HepG2 (cell line): ENCODE results near the gene ARID3C. TPM values are rescaled to one million over a fixed set of nuclear protein-coding genes. Genes with fewer than 3 reads are reported as not detected.

Experiments used
- CEBPB ChIP-seq: IDR thresholded peaks from 2 replicates; pipeline ENCODE4 v1.6.1; 2011; ENCODE audit warnings: low read depth, low read length, improper control_type of control experiment, borderline replicate concordance
- HOXA3 ChIP-seq: sonication (generic); formaldehyde crosslinking; IDR thresholded peaks from 2 replicates; pipeline ENCODE4 v1.5.0; 2020; ENCODE audit warnings: missing genetic modification reagents
- KDM5A ChIP-seq: fragments of 200-600 bp; sonication (generic); IDR thresholded peaks from 2 replicates; pipeline ENCODE4 v1.7.0; 2018; ENCODE audit warnings: antibody characterized with exemption, mild to moderate bottlenecking, low read length, borderline replicate concordance
- KDM6A ChIP-seq: IDR thresholded peaks from 2 replicates; pipeline ENCODE4 v1.6.1; 2016; ENCODE audit warnings: low read depth
- LCORL ChIP-seq, 2 experiments: fragments of 450-650 bp in 1 of 2; sonication (generic) in 1 of 2; formaldehyde crosslinking in 1 of 2; IDR thresholded peaks; 2 replicates each; pipeline versions ENCODE4 v1.5.0 to v1.6.1; 2017 to 2020; ENCODE audit warnings: antibody characterized with exemption in 1 of 2, missing genetic modification reagents in 1 of 2
- MYNN ChIP-seq: sonication (generic); formaldehyde crosslinking; IDR thresholded peaks from 2 replicates; pipeline ENCODE4 v1.4.0; 2020; ENCODE audit warnings: mild to moderate bottlenecking, low read depth, missing genetic modification reagents
- STAT6 ChIP-seq: sonication (generic); formaldehyde crosslinking; IDR thresholded peaks from 2 replicates; pipeline ENCODE4 v1.4.0; 2020; ENCODE audit warnings: missing genetic modification reagents, mild to moderate bottlenecking, borderline replicate concordance
- SYNCRIP ChIP-seq: fragments of 200-400 bp; formaldehyde crosslinking; IDR thresholded peaks from 2 replicates; pipeline ENCODE4 v1.6.1; 2018; ENCODE audit warnings: mild to moderate bottlenecking, low read depth, low read length; ENCODE audit not compliant: insufficient read depth
- TBX2 ChIP-seq: sonication (generic); formaldehyde crosslinking; IDR thresholded peaks from 2 replicates; pipeline ENCODE4 v1.5.0; 2020; ENCODE audit warnings: missing genetic modification reagents, mild to moderate bottlenecking, borderline replicate concordance
- XRCC5 ChIP-seq: fragments of 200-400 bp; formaldehyde crosslinking; optimal IDR thresholded peaks from 2 replicates; pipeline ENCODE3; 2017; ENCODE audit warnings: mild to moderate bottlenecking, low read length
- ZBTB33 ChIP-seq: sonication (generic); formaldehyde crosslinking; IDR thresholded peaks from 2 replicates; pipeline ENCODE4 v1.4.0; 2020; ENCODE audit warnings: missing genetic modification reagents
- ZNF317 ChIP-seq: sonication (generic); formaldehyde crosslinking; IDR thresholded peaks from 2 replicates; pipeline ENCODE4 v1.5.0; 2020; ENCODE audit warnings: mild to moderate bottlenecking, missing genetic modification reagents
- ZNF343 ChIP-seq: sonication (generic); formaldehyde crosslinking; IDR thresholded peaks from 2 replicates; pipeline ENCODE4 v1.4.0; 2020; ENCODE audit warnings: mild to moderate bottlenecking, missing genetic modification reagents
- ZNF574 ChIP-seq: sonication (generic); formaldehyde crosslinking; IDR thresholded peaks from 2 replicates; pipeline ENCODE4 v1.4.0; 2020; ENCODE audit warnings: missing genetic modification reagents
- ZNF687 ChIP-seq: sonication (generic); formaldehyde crosslinking; IDR thresholded peaks from 2 replicates; pipeline ENCODE4 v1.5.1; 2020; ENCODE audit warnings: mild to moderate bottlenecking, missing genetic modification reagents, moderate library complexity
- ZNF773 ChIP-seq: sonication (generic); formaldehyde crosslinking; IDR thresholded peaks from 2 replicates; pipeline ENCODE4 v1.4.0; 2020; ENCODE audit warnings: missing genetic modification reagents, borderline replicate concordance
- ZNF83 ChIP-seq: sonication (generic); formaldehyde crosslinking; IDR thresholded peaks from 2 replicates; pipeline ENCODE4 v1.4.0; 2020; ENCODE audit warnings: missing genetic modification reagents, mild to moderate bottlenecking, borderline replicate concordance
- polyA plus RNA-seq, 8 experiments: library from polyadenylated mRNA; depleted of rRNA in 3 of 8; stranded (reverse) in 7 of 8; unstranded in 1 of 8; fragments of >200 nt; fragmentation: Illumina TruSeq in 4 of 8; extraction: Trizol in 4 of 8; gene quantifications; 2 replicates each; pipeline versions ENCODE4 v1.2.1 to v1.2.3, GENCODE V29; 2011 to 2016; ENCODE audit warnings: low read depth in 4 of 8, missing spikeins in 1 of 8, mixed read lengths in 1 of 8; ENCODE audit not compliant: insufficient read depth in 1 of 8
- total RNA-seq, 5 experiments: library from RNA; depleted of rRNA; stranded (reverse); fragments of >200 nt; fragmentation: Illumina TruSeq; extraction: Trizol; gene quantifications; 2 replicates each; pipeline ENCODE4 v1.2.3, GENCODE V29; 2016; ENCODE audit warnings: low read depth in 1 of 5

The ARID3C gene
- total and polyA plus RNA-seq, 2 of the 13 experiments (the other 11 are each of a cell fraction or from before 2014, with no cell fraction given), result not detected

- TF ChIP-seq ZNF574, result no peak
- TF ChIP-seq ZNF83 (CRISPR knock-in tag), result no peak
- TF ChIP-seq ZNF687 (CRISPR knock-in tag), result peak; percentile 49; the same call in 1 of the 2 replicates
- no peak for TF ChIP-seq STAT6 (CRISPR knock-in tag)
- no peak for TF ChIP-seq ZBTB33 (CRISPR knock-in tag)
- TF ChIP-seq ZNF773 (CRISPR knock-in tag), result no peak
- peak; percentile 42; the same call in 1 of the 2 replicates for TF ChIP-seq HOXA3 (CRISPR knock-in tag)
- no peak for TF ChIP-seq TBX2 (CRISPR knock-in tag)
- TF ChIP-seq CEBPB, result no peak
- no peak for TF ChIP-seq KDM6A (CRISPR knock-in tag)
- TF ChIP-seq XRCC5, result peak; percentile 73
- TF ChIP-seq LCORL (IDR thresholded peaks at IDR 0.05), result no peak
- TF ChIP-seq LCORL (CRISPR knock-in tag; IDR thresholded peaks at IDR 0.05), result peak; percentile 61
- TF ChIP-seq ZNF343 (CRISPR knock-in tag), result no peak
- no peak for TF ChIP-seq MYNN (CRISPR knock-in tag)
- 0 out of 2 replicates have a peak, but pooled peaks have one; percentile 21 for TF ChIP-seq ZNF317
- no peak for TF ChIP-seq KDM5A
- TF ChIP-seq SYNCRIP, result no peak
Observed at GRCh38 chr9:34591248-34591916, 37.5 kb downstream of the ARID3C start (continued).
